ENCODE measurements around the gene EPN3.
A peak's percentile ranks its signal among the peaks of the same experiment; 100 is the strongest.

The EPN3 gene

DNA sequence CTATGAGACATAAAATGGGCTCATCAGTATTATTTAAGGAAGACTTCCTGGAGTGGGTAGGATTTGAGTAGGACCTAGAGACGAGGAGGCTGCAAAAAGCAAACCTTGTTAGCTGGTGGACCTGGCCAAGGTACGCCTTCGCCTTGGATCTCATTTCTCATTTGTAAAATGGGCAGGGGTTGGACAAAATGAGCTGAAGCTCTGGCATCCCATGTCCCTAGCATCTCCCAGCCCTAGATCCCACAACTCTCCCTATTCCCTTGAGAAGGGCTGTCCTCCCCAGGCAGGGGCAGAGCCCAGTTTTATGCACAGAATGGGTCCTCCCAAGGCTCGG lies 14.1 kb downstream of the EPN3 start:
- Histone ChIP-seq H3K4me3 (ENCODE audit: low read length) (no peak overlapping the region), H3K27me3 (ENCODE audit: control insufficient read depth, insufficient read depth, low read length) (peaks cover under 1% of the 10 kb centered on the region), H3K27ac (ENCODE audit: low read length) (no peak overlapping the region)

DNA sequence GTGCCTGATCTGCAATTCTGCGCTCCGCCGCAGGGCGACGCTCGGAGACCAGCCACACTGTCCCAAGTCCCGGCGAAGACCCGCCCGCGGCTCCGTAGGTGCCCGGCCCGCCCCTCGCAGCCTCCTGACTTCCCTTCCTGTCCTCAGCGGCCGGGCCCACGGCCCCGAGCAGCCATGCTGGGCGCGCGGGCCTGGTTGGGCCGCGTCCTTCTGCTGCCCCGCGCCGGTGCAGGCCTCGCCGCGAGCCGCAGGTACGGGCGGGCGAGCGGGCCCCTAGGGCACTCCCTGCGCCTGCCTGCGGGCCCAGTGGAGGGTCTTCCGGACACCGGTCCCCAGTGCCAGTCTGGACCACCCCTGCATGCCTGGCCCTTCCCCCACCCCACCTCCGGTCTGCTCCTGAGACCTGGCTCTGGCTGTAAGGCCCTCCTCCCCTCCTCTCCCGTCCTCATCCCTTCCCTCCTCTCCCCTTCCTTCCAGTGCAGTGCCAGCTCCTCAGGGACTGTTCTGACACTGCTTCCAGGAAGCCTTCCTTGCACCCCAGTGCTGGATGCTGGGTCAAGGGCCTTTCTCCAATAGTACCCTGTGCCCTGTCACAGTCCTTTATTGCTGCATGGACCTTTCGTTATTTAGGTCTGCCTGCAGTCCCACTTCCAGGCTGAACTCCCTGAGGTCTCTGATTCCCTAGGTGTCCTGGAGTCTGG lies 14.7 kb downstream of the EPN3 start, which contains the start of gene SPATA20:
Gene SPATA20 (plus strand): TSS at position 140 of the 701 bp plus-strand sequence. CDS start 35 bp downstream, at position 175.
- no peaks in the 10 kb centered on the region for H3K9me3 ChIP-seq (ENCODE audit: control insufficient read depth, low read depth, low read length)
- H3K9ac ChIP-seq (ENCODE audit: low read length), result peak within 1 kb of the TSS; percentile 58
- peaks cover 13% of the 10 kb centered on the region for H3K4me1 ChIP-seq (ENCODE audit: control insufficient read depth, low read depth, low read length)
- H3K36me3 ChIP-seq (ENCODE audit: control insufficient read depth, low read depth, low read length), result no peaks in the 10 kb centered on the region
- no peak within 1 kb of the TSS for H3K27ac ChIP-seq (ENCODE audit: low read length)
- H3K4me3 ChIP-seq (ENCODE audit: low read length), result peak within 1 kb of the TSS; percentile 56
- H3K27me3 ChIP-seq (ENCODE audit: control insufficient read depth, insufficient read depth, low read length), result no peaks in the 10 kb centered on the region

More for the DNA sequence above, 14.1 kb downstream of the EPN3 start:
- H3K36me3 ChIP-seq (ENCODE audit: control insufficient read depth, low read depth, low read length), result no peaks in the 10 kb centered on the region
- H3K9ac ChIP-seq (ENCODE audit: low read length), result no peak overlapping the region
- H3K9me3 ChIP-seq (ENCODE audit: control insufficient read depth, low read depth, low read length), result no peaks in the 10 kb centered on the region
- H3K4me1 ChIP-seq (ENCODE audit: control insufficient read depth, low read depth, low read length), result peaks cover 13% of the 10 kb centered on the region

DNA sequence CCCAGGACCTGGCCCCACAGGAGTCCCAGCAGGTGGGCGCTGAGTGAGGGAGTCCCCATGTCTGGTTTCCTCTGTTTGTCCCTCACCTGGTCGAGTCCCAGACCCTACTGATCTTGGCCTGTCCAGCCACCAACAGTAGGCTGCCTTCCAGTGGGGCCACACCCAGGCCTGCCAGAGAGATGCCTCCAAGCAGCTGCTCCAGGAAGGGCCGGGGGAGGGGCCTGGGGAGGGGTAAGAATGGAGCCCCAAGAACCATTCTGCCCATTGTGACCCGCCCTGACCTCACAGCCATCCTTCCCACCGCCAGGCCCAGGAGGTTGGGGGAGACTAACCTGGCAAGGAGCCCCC lies 15.2 kb downstream of the EPN3 start:
- H3K4me1 ChIP-seq (ENCODE audit: control insufficient read depth, low read depth, low read length), result peaks cover 8% of the 10 kb centered on the region
- no peaks in the 10 kb centered on the region for H3K36me3 ChIP-seq (ENCODE audit: control insufficient read depth, low read depth, low read length)
- no peak overlapping the region for H3K27ac ChIP-seq (ENCODE audit: low read length)
- H3K27me3 ChIP-seq (ENCODE audit: control insufficient read depth, insufficient read depth, low read length), result no peaks in the 10 kb centered on the region
- H3K9me3 ChIP-seq (ENCODE audit: control insufficient read depth, low read depth, low read length), result no peaks in the 10 kb centered on the region
- H3K9ac ChIP-seq (ENCODE audit: low read length), result peak overlapping the region; percentile 58
- peak overlapping the region; percentile 56 for H3K4me3 ChIP-seq (ENCODE audit: low read length)

DNA sequence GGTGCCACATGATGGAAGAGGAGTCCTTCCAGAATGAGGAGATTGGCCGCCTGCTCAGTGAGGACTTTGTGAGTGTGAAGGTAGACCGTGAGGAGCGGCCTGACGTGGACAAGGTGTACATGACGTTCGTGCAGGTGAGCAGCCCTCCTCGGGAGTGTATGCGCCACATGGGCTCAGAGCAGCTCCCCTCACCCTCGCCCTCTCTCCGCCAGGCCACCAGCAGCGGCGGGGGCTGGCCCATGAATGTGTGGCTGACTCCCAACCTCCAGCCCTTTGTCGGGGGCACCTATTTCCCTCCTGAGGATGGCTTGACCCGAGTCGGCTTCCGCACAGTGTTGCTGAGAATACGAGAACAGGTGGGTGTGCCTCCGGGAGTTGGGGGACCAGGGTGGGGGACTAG lies 16.3 kb downstream of the EPN3 start:
- Histone ChIP-seq H3K36me3 (ENCODE audit: control insufficient read depth, low read depth, low read length) (no peaks in the 10 kb centered on the region), H3K9me3 (ENCODE audit: control insufficient read depth, low read depth, low read length) (no peaks in the 10 kb centered on the region), H3K27me3 (ENCODE audit: control insufficient read depth, insufficient read depth, low read length) (no peaks in the 10 kb centered on the region), H3K9ac (ENCODE audit: low read length) (no peak overlapping the region), H3K4me3 (ENCODE audit: low read length) (no peak overlapping the region), H3K4me1 (ENCODE audit: control insufficient read depth, low read depth, low read length) (peaks cover 5% of the 10 kb centered on the region), H3K27ac (ENCODE audit: low read length) (no peak overlapping the region)

DNA sequence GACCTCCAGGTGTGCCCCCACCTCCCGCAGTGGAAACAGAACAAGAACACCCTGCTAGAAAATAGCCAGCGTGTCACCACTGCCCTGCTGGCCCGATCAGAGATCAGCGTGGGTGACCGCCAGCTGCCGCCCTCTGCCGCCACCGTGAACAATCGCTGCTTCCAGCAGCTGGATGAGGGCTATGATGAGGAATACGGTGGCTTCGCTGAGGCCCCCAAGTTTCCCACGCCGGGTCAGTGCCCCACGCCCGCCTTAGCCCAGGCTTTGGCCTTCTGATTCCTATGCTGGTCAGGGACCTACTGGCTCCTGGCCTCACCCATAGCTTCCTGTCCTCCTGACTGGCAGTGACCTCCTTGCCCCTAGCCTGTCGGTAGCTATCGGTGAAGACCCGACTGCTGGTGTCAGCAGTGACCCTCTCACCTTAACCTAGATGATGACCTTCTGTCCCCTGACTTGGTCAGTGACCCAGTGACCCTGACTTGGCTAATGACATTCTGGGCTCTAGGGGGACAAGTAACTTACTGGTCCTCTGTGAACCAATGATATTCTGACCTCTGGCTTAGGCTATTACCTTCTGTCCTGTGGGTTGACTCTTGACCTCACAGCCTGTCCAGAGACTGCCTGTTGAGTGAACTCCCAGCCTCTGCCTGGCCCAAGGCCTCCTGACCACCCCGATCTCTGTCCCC lies 16.9 kb downstream of the EPN3 start:
- no peak overlapping the region for H3K27ac ChIP-seq (ENCODE audit: low read length)
- H3K4me1 ChIP-seq (ENCODE audit: control insufficient read depth, low read depth, low read length), result peaks cover 5% of the 10 kb centered on the region
- no peaks in the 10 kb centered on the region for H3K9me3 ChIP-seq (ENCODE audit: control insufficient read depth, low read depth, low read length)
- H3K36me3 ChIP-seq (ENCODE audit: control insufficient read depth, low read depth, low read length), result no peaks in the 10 kb centered on the region
- H3K27me3 ChIP-seq (ENCODE audit: control insufficient read depth, insufficient read depth, low read length), result no peaks in the 10 kb centered on the region
- H3K4me3 ChIP-seq (ENCODE audit: low read length), result no peak overlapping the region
- H3K9ac ChIP-seq (ENCODE audit: low read length), result no peak overlapping the region

DNA sequence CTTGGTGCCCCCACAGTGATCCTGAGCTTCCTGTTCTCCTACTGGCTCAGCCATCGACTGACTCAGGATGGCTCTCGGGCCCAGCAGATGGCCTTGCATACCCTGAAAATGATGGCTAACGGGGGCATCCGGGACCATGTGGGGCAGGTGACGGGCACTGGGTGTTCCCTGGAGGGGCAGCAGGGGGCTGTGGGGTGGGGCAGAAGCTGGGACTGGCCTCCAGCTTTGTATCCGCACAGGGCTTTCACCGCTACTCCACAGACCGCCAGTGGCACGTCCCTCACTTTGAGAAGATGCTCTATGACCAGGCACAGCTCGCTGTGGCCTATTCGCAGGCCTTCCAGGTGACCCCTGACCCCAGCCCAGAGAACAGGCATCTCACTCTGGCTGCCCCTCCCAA lies 17.4 kb downstream of the EPN3 start:
- Histone ChIP-seq H3K27me3 (ENCODE audit: control insufficient read depth, insufficient read depth, low read length) (no peaks in the 10 kb centered on the region), H3K9ac (ENCODE audit: low read length) (no peak overlapping the region), H3K4me1 (ENCODE audit: control insufficient read depth, low read depth, low read length) (peaks cover 5% of the 10 kb centered on the region), H3K27ac (ENCODE audit: low read length) (no peak overlapping the region), H3K9me3 (ENCODE audit: control insufficient read depth, low read depth, low read length) (no peaks in the 10 kb centered on the region), H3K36me3 (ENCODE audit: control insufficient read depth, low read depth, low read length) (no peaks in the 10 kb centered on the region), H3K4me3 (ENCODE audit: low read length) (no peak overlapping the region)

DNA sequence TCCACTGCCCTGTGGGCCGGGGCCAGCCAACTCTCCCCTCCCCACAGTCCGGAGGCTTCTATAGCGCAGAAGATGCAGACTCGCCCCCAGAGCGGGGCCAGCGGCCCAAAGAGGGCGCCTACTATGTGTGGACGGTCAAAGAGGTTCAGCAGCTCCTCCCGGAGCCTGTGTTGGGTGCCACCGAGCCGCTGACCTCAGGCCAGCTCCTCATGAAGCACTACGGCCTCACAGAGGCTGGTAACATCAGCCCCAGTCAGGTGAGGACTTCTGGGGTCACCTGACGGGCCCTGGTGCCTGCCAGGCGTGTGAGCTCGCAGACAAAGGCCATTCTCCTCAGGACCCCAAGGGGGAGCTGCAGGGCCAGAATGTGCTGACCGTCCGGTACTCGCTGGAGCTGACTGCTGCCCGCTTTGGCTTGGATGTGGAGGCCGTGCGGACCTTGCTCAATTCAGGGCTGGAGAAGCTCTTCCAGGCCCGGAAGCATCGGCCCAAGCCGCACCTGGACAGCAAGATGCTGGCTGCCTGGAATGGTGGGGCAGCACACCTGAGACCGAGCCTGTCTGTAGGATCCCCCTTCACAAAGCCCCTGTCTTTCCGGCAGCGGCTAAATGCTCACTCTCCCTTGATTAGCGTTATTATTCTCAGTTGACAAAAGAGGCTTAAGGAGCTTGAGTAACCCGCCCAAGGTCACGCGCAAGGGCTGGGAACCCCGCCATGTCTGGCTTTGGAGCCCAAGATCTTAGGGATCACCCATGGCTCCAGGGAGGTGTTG lies 18.3 kb downstream of the EPN3 start:
- H3K27ac ChIP-seq (ENCODE audit: low read length), result no peak overlapping the region
- H3K9me3 ChIP-seq (ENCODE audit: control insufficient read depth, low read depth, low read length), result no peaks in the 10 kb centered on the region
- H3K4me3 ChIP-seq (ENCODE audit: low read length), result no peak overlapping the region
- H3K4me1 ChIP-seq (ENCODE audit: control insufficient read depth, low read depth, low read length), result peaks cover 5% of the 10 kb centered on the region
- no peaks in the 10 kb centered on the region for H3K36me3 ChIP-seq (ENCODE audit: control insufficient read depth, low read depth, low read length)
- H3K27me3 ChIP-seq (ENCODE audit: control insufficient read depth, insufficient read depth, low read length), result no peaks in the 10 kb centered on the region
- no peak overlapping the region for H3K9ac ChIP-seq (ENCODE audit: low read length)

DNA sequence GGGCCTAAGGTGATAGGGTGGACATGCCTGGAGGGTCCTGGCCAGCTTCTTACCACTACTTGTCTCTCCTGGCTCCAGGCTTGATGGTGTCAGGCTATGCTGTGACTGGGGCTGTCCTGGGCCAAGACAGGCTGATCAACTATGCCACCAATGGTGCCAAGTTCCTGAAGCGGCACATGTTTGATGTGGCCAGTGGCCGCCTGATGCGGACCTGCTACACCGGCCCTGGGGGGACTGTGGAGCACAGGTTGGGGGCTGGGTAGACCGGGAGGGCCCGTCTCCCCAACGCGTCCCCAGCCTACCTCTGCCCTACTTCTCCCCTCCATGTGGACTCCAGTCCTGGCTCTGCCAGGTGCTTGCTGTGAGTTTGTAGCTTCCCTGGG lies 18.9 kb downstream of the EPN3 start:
- Histone ChIP-seq H3K9ac (ENCODE audit: low read length) (no peak overlapping the region), H3K4me1 (ENCODE audit: control insufficient read depth, low read depth, low read length) (peaks cover 5% of the 10 kb centered on the region), H3K4me3 (ENCODE audit: low read length) (no peak overlapping the region), H3K36me3 (ENCODE audit: control insufficient read depth, low read depth, low read length) (no peaks in the 10 kb centered on the region), H3K9me3 (ENCODE audit: control insufficient read depth, low read depth, low read length) (no peaks in the 10 kb centered on the region), H3K27me3 (ENCODE audit: control insufficient read depth, insufficient read depth, low read length) (no peaks in the 10 kb centered on the region), H3K27ac (ENCODE audit: low read length) (no peak overlapping the region)

DNA sequence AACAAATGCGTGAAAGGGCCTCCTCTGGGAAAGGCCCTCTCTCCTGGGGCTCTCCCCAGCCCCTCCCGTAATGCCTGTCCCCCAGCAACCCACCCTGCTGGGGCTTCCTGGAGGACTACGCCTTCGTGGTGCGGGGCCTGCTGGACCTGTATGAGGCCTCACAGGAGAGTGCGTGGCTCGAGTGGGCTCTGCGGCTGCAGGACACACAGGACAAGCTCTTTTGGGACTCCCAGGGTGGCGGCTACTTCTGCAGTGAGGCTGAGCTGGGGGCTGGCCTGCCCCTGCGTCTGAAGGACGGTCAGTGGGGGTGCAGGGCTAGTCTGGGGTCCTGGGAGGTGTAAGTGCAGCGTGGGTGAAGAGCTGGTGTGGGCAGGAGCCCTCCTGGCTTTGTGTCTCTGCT lies 19.3 kb downstream of the EPN3 start:
- H3K36me3 ChIP-seq (ENCODE audit: control insufficient read depth, low read depth, low read length), result no peaks in the 10 kb centered on the region
- no peak overlapping the region for H3K9ac ChIP-seq (ENCODE audit: low read length)
- peaks cover 2% of the 10 kb centered on the region for H3K27me3 ChIP-seq (ENCODE audit: control insufficient read depth, insufficient read depth, low read length)
- no peak overlapping the region for H3K27ac ChIP-seq (ENCODE audit: low read length)
- no peak overlapping the region for H3K4me3 ChIP-seq (ENCODE audit: low read length)
- H3K9me3 ChIP-seq (ENCODE audit: control insufficient read depth, low read depth, low read length), result no peaks in the 10 kb centered on the region
- H3K4me1 ChIP-seq (ENCODE audit: control insufficient read depth, low read depth, low read length), result peaks cover 5% of the 10 kb centered on the region

DNA sequence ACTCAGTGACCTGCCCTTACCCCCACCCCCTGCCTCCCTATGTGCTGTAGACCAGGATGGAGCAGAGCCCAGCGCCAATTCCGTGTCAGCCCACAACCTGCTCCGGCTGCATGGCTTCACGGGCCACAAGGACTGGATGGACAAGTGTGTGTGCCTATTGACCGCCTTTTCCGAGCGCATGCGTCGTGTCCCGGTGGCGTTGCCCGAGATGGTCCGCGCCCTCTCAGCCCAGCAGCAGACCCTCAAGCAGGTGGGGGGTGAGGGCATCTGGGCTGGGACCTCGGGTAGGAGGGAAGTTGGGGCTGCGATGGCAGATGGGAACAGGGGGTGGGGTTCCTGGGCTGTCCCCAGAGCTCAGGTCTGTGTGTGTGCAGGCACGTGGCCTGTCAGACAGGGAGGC lies 21.7 kb downstream of the EPN3 start:
- no peaks in the 10 kb centered on the region for H3K9me3 ChIP-seq (ENCODE audit: control insufficient read depth, low read depth, low read length)
- H3K27ac ChIP-seq (ENCODE audit: low read length), result no peak overlapping the region
- H3K36me3 ChIP-seq (ENCODE audit: control insufficient read depth, low read depth, low read length), result no peaks in the 10 kb centered on the region
- H3K9ac ChIP-seq (ENCODE audit: low read length), result no peak overlapping the region
- no peak overlapping the region for H3K4me3 ChIP-seq (ENCODE audit: low read length)
- H3K27me3 ChIP-seq (ENCODE audit: control insufficient read depth, insufficient read depth, low read length), result peaks cover 23% of the 10 kb centered on the region
- H3K4me1 ChIP-seq (ENCODE audit: control insufficient read depth, low read depth, low read length), result no peaks in the 10 kb centered on the region

DNA sequence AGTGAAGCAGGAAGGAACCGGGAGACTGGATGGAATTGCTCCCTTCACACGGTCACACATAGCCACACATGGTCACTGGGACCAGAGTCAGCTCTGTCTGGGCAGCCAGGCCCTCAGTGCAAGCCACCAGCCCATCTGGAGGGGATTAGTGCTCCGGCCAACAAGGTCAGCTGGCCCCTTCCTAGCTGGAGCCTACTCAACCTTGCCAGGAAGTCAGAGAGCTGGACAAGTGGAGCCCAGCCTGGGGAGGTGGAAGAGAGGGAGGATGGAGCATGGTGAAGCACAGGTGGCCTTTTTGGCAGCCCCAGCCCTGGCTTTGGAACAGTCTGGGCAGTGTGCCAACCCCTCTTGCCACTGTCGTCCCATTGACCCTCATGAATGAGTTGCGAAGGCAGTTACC lies 24.3 kb downstream of the EPN3 start:
- Histone ChIP-seq H3K9ac (ENCODE audit: low read length) (no peak overlapping the region), H3K4me3 (ENCODE audit: low read length) (no peak overlapping the region), H3K27ac (ENCODE audit: low read length) (no peak overlapping the region), H3K4me1 (ENCODE audit: control insufficient read depth, low read depth, low read length) (no peaks in the 10 kb centered on the region), H3K27me3 (ENCODE audit: control insufficient read depth, insufficient read depth, low read length) (peaks cover 39% of the 10 kb centered on the region), H3K9me3 (ENCODE audit: control insufficient read depth, low read depth, low read length) (no peaks in the 10 kb centered on the region), H3K36me3 (ENCODE audit: control insufficient read depth, low read depth, low read length) (no peaks in the 10 kb centered on the region)

Data from iPS-18a (cell line).